Spleen (tissue), 11 donors: ENCODE measurements around the gene EEF1AKMT4. TPM values are rescaled to one million over a fixed set of nuclear protein-coding genes. Genes with fewer than 3 reads are reported as not detected.

Source experiments
- DNase-seq: peaks from one replicate; pipeline ENCODE4 v3.0.0-alpha.2; 2020
- H3K27ac ChIP-seq, 8 donors: fragments of 200-600 bp; sonication (generic) in 7 of 8; 1 replicate in 4 of 8; 2 replicates in 4 of 8; pipeline versions ENCODE4 v1.5.0 to v1.8.0; 2016 to 2021; ENCODE audit warnings: inconsistent platforms in 4 of 8, mild to moderate bottlenecking in 4 of 8, moderate library complexity in 1 of 8
- H3K27me3 ChIP-seq, 7 donors: fragments of 200-600 bp; sonication (generic) in 6 of 7; replicated peaks in 1 of 7; 1 replicate in 4 of 7; 2 replicates in 3 of 7; pipeline versions ENCODE4 v1.5.0 to v1.8.0; 2016 to 2021; ENCODE audit warnings: inconsistent platforms in 3 of 7, mild to moderate bottlenecking in 1 of 7
- H3K36me3 ChIP-seq, 6 donors: fragments of 200-600 bp; sonication (generic) in 5 of 6; 1 replicate in 4 of 6; 2 replicates in 2 of 6; pipeline versions ENCODE4 v1.5.0 to v1.8.0; 2016 to 2021; ENCODE audit warnings: inconsistent platforms in 2 of 6
- H3K4me1 ChIP-seq, 6 donors: fragments of 200-600 bp; sonication (generic) in 5 of 6; 1 replicate in 3 of 6; 2 replicates in 3 of 6; pipeline versions ENCODE4 v1.5.0 to v1.8.0; 2016 to 2021; ENCODE audit warnings: inconsistent platforms in 3 of 6
- H3K4me3 ChIP-seq, 8 donors: fragments of 200-600 bp; sonication (generic) in 7 of 8; 1 replicate in 4 of 8; 2 replicates in 4 of 8; pipeline versions ENCODE4 v1.5.0 to v1.8.0; 2016 to 2021; ENCODE audit warnings: inconsistent platforms in 4 of 8, mild to moderate bottlenecking in 4 of 8, moderate library complexity in 2 of 8
- H3K9me3 ChIP-seq, 8 donors: fragments of 200-600 bp; sonication (generic) in 7 of 8; 1 replicate in 4 of 8; 2 replicates in 4 of 8; pipeline versions ENCODE4 v1.5.0 to v1.8.0; 2016 to 2021; ENCODE audit warnings: inconsistent platforms in 4 of 8
- POLR2A ChIP-seq, 3 donors: fragments of 450-650 bp; IDR thresholded peaks; one replicate each; pipeline ENCODE4 v1.5.1; 2017; ENCODE audit warnings: antibody characterized with exemption in 3 of 3, mild to moderate bottlenecking in 1 of 3
- POLR2AphosphoS5 ChIP-seq, 3 donors: sonication (generic); formaldehyde crosslinking; IDR thresholded peaks; one replicate each; pipeline ENCODE4 v1.5.1; 2017; ENCODE audit warnings: antibody characterized with exemption in 3 of 3
- WGBS, 5 donors: extraction: QIAGEN DNeasy Blood & Tissue Kit in 3 of 5; methylation state at CpG; one replicate each; pipeline versions ENCODE4 v1.1.5 to v1.1.7; 2013 to 2018; 5-methylcytosine and 5-hydroxymethylcytosine counted together
- intact Hi-C: fragments of 100-400 bp; cut with DNase I; formaldehyde crosslinking; loops from one replicate; pipeline ENCODE4 v1.15.0; 2023; ENCODE audit warnings: low total_unique reads
- polyA plus RNA-seq, 3 donors: library from polyadenylated mRNA; stranded (reverse); fragments of 200-250 nt; gene quantifications; one replicate each; pipeline ENCODE4 v1.2.1, GENCODE V29; 2013
- total RNA-seq, 7 donors: library from RNA; depleted of rRNA in 3 of 7; stranded (reverse); fragments of >200 nt in 3 of 7; fragmentation: NEBNext Ultra II Directional in 4 of 7; extraction: Animal tissue kit (Norgen Biotek cat#: 25700) in 4 of 7; gene quantifications; one replicate each; pipeline versions ENCODE4 v1.1.0 to v1.2.1, GENCODE V29; 2016 to 2021
- TF ChIP-seq, protein P1 (sequence below), 11 experiments: fragments of 200-600 bp in 7 of 11; fragments of 450-650 bp in 4 of 11; sonication (generic) in 4 of 11; IDR thresholded peaks in 8 of 11; conservative IDR thresholded peaks in 3 of 11; 1 replicate in 7 of 11; 2 replicates in 4 of 11; pipeline versions ENCODE4 v1.4.0 to v1.8.0; 2016 to 2021; ENCODE audit warnings: antibody characterized with exemption in 11 of 11, inconsistent platforms in 4 of 11, mild to moderate bottlenecking in 1 of 11
- donor health status: healthy with polysubstance abuse.
- donor health status: DM: no; HTN: no; CAD: no; lungs with moderate emphysema.
- donor health status: DM: no; HTN: no; CAD: no.
- donor health status: Bipolar disorder and iron deficiency.
- donor health status: healthy.
- donor health status: DM: no; HTN: no; CAD: no.
- donor health status: DM: yes; HTN: yes; CAD: no.

Gene EEF1AKMT4
- total and polyA plus RNA-seq, 10 donors: 1.2 to 5.4 (median 3.1) TPM

DNA sequence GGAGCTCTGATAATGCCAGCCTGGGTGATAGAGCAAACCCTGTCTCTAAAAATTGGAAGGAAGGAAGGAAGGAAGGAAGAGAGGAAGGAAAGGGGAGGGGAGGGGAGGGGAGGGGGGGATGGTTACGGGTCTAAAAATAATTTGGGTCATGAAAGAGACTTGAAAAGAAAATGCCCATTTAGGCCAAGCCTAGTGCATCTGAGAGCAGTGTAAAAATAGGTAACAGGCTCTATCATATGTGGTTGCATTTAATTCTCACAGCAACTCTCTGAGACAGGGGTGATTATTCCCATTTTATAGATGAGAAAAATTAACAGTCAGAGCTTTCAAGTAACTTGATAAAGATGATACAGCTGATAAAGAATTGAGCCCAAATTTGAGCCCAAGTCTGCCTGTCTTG lies 22.8 kb downstream of the EEF1AKMT4 start:
- no peaks in the 10 kb centered on the region for H3K36me3 ChIP-seq
- no peaks in the 10 kb centered on the region for H3K4me1 ChIP-seq
- H3K27me3 ChIP-seq: peaks cover 5 to 90% (median 22%) of the 10 kb centered on the region in 7 donors
- WGBS, 5 donors: 18 to 31% (median 21%) methylated on average over 1 of the region's 1 CpG
- TF ChIP-seq POLR2A (IDR thresholded peaks at IDR 0.05) (no peak), POLR2AphosphoS5 (IDR thresholded peaks at IDR 0.05) (no peak)
- TF ChIP-seq, protein P1, sequence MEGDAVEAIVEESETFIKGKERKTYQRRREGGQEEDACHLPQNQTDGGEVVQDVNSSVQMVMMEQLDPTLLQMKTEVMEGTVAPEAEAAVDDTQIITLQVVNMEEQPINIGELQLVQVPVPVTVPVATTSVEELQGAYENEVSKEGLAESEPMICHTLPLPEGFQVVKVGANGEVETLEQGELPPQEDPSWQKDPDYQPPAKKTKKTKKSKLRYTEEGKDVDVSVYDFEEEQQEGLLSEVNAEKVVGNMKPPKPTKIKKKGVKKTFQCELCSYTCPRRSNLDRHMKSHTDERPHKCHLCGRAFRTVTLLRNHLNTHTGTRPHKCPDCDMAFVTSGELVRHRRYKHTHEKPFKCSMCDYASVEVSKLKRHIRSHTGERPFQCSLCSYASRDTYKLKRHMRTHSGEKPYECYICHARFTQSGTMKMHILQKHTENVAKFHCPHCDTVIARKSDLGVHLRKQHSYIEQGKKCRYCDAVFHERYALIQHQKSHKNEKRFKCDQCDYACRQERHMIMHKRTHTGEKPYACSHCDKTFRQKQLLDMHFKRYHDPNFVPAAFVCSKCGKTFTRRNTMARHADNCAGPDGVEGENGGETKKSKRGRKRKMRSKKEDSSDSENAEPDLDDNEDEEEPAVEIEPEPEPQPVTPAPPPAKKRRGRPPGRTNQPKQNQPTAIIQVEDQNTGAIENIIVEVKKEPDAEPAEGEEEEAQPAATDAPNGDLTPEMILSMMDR (IDR thresholded peaks at IDR 0.05 in 8 of 11, conservative IDR thresholded peaks at IDR 0.05 in 3 of 11): no peak
- intact Hi-C loops: no loop called here
- no peak for DNase-seq
- H3K27ac ChIP-seq: no peak overlapping the region
- H3K9me3 ChIP-seq: peaks cover 0 to 3% (median 0%) of the 10 kb centered on the region in 8 donors
- no peak overlapping the region for H3K4me3 ChIP-seq

DNA sequence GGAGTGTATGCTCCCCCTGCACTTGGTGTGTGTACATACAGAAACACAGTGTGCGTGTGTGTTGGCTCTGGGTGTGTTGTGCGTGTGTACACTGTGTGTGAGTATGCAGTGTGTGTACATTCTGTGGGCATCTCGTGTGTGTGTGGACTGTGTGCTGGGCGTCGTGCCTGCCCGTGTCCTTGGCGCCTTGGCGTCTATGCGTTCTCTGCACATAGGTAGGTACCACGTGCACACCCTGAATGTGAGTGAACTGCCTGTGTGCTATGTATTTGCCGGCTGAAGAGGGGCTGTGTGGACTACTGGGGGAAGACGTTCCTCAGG lies 25.9 kb downstream of the EEF1AKMT4 start:
- Histone ChIP-seq H3K27me3 (peaks cover 5 to 74% (median 23%) of the 10 kb centered on the region in 7 donors), H3K36me3 (no peaks in the 10 kb centered on the region), H3K4me1 (no peaks in the 10 kb centered on the region), H3K4me3 (no peak overlapping the region), H3K27ac (no peak overlapping the region), H3K9me3 (no peaks in the 10 kb centered on the region)
- intact Hi-C loops: no loop called here
- no peak for DNase-seq
- WGBS, 5 donors: 64 to 80% (median 77%) methylated on average over 12 of the region's 12 CpGs
- TF ChIP-seq POLR2AphosphoS5 (IDR thresholded peaks at IDR 0.05) (no peak), POLR2A (IDR thresholded peaks at IDR 0.05) (no peak)
- TF ChIP-seq, protein P1 (IDR thresholded peaks at IDR 0.05 in 8 of 11, conservative IDR thresholded peaks at IDR 0.05 in 3 of 11): no peak

DNA sequence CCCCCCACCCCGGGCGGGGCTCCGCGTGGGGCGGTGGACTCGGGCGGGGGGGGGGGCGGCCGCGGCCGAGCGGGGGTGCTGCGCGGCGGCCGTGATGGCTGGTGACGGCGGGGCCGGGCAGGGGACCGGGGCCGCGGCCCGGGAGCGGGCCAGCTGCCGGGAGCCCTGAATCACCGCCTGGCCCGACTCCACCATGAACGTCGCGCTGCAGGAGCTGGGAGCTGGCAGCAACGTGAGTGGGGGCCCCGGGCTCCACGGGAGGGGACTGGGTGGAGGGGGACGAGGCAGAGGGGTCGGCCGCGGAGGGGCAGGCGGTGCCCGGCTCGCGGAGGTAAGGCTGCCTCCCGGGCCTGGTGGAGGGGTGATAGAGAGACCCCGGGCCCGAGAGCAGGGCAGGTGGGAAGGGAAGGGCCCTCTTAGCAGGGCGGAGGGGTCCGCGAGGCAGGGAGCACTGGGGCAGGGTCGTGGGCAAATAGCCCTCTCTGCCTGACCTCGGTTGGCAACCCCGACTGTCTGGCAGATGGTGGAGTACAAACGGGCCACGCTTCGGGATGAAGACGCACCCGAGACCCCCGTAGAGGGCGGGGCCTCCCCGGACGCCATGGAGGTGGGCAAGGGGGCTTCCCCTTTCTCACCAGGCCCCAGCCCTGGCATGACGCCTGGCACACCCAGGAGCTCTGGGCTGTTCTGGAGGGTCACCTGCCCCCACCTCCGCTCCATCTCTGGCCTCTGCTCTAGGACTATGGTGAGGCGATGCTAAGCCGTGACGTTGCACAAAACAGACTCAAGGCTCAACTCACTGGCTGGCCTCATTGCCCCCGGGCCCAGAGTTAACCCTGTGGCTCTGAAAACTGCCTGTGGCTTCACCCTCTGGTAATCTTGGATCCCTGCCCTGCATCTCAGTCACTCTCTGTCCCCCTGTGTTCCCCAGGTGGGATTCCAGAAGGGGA lies 26.8 kb downstream of the EEF1AKMT4 start, which contains the start of gene ECE2:
ECE2 (plus strand) TSS at position 62 of the 950 bp plus-strand sequence; CDS start at position 194, 132 bp downstream.
- Histone ChIP-seq H3K4me3 (peak within 1 kb of the TSS in 1 of 8 donors; percentile 28), H3K27me3 (peaks cover 5 to 65% (median 23%) of the 10 kb centered on the region in 7 donors), H3K27ac (no peak within 1 kb of the TSS), H3K9me3 (no peaks in the 10 kb centered on the region), H3K36me3 (no peaks in the 10 kb centered on the region), H3K4me1 (no peaks in the 10 kb centered on the region)
- 16 to 25% (median 23%) methylated on average over 15 to 58 of the region's 65 CpGs for WGBS, 5 donors
- no peak for TF ChIP-seq POLR2AphosphoS5 (IDR thresholded peaks at IDR 0.05)
- no peak for TF ChIP-seq POLR2A (IDR thresholded peaks at IDR 0.05)
- TF ChIP-seq, protein P1 (IDR thresholded peaks at IDR 0.05 in 8 of 11, conservative IDR thresholded peaks at IDR 0.05 in 3 of 11): no peak
- intact Hi-C loops: no loop called here
- DNase-seq: no peak

DNA sequence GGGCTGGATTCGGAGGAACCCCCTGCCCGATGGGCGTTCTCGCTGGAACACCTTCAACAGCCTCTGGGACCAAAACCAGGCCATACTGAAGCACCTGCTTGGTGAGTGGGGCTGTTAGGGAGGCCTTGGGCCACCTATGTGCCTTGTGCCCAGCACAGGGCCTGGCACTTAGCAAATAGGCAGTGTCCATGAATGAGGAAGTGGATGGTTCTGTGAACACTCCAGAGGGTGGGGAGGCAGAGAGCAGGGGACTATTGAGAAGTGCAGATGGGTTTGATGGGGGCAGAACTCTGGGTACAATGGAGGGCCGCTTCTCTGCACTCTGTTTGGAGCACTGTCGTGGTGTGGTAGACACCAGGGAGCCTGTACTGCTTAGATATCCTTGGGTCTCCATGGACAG lies 27.9 kb downstream of the EEF1AKMT4 start:
- peaks cover 5 to 62% (median 23%) of the 10 kb centered on the region in 7 donors for H3K27me3 ChIP-seq
- no peaks in the 10 kb centered on the region for H3K36me3 ChIP-seq
- no peak overlapping the region for H3K4me3 ChIP-seq
- no peaks in the 10 kb centered on the region for H3K9me3 ChIP-seq
- TF ChIP-seq POLR2AphosphoS5 (IDR thresholded peaks at IDR 0.05): no peak
- TF ChIP-seq POLR2A (IDR thresholded peaks at IDR 0.05): no peak
- TF ChIP-seq, protein P1 (IDR thresholded peaks at IDR 0.05 in 8 of 11, conservative IDR thresholded peaks at IDR 0.05 in 3 of 11): no peak
- H3K27ac ChIP-seq: no peak overlapping the region
- no peaks in the 10 kb centered on the region for H3K4me1 ChIP-seq
- no peak for DNase-seq
- intact Hi-C loops: no loop called here
- 86 to 94% (median 91%) methylated on average over 6 of the region's 6 CpGs for WGBS, 5 donors
